LoVo (cell line): ENCODE data around the gene TSPAN2.

Source experiments
- DNase-seq: peaks from one replicate; pipeline ENCODE4 v3.0.0-alpha.2; 2016; ENCODE audit warnings: low spot score

TSPAN2 gene

GRCh38 chr1:115074839-115075534 is 14.3 kb downstream of the TSPAN2 start:
- no peak for DNase-seq

DNA sequence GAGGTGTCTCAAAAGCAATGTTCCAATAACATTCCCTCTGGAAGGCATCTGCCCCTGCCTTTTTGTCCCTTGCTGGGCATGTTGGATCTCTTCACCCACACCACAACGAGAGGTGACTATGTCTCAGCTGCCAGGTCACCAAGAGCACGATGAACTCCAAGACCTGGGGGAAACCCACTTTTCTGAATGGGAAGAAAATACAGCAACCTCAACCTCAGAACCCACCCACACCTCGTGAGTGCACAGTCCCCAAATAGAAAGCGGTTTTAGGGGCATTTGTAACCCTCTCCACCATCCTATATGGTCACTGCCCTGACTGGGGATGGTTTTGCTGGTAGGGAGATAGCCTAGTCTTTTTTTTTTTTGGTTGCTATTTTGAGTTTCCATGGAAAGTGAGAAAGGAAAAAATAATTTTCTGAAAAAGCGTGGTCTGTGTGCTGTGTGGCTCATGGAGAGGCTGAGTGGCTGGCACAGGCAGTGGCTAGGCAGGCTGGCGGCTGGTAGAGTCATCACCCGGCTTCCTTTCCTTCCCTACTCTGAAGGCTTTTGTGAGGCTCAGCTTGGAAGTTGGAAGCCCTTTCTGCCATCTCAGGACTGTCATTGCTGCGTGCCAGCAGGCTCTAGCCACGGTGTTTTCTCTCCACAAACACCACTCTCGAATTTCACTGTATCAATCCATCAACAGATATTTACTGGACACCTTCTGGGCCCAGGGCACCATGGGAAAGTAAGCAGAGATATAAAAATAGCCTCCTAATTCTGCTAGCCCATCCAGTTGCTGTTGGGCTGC is 15.8 kb downstream of the TSPAN2 start:
- DNase-seq = no peak

DNA sequence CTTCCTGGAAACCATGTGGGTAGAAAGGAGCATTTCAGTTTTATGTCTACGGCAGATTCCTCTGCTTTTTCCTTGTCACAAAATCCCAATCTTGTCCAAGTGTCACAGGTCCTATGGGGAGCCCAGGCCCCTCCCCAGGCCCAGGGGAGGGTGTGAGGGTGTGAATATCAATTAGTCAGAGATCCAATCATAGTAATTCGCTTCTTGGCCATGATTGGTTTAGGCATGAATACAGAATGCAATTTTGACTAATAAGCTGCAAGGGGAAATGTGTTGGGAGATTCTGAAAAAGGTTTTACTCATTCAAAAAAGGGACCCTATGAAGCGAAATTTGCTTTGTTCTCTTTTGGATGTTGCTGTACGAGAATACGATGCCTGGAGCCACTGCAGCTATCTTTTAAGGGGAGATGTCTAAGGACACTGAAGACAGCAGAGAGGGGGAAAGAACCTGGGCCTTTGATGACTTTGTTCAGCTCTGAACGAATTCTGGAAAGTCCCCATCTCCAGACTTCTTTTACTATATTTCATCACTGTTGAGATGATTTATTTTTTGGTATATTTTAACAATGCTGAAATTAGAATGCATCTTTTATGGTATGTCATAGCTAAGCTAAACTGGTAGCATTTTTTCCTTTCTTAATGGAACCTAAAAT is 18.2 kb downstream of the TSPAN2 start:
- no peak for DNase-seq

DNA sequence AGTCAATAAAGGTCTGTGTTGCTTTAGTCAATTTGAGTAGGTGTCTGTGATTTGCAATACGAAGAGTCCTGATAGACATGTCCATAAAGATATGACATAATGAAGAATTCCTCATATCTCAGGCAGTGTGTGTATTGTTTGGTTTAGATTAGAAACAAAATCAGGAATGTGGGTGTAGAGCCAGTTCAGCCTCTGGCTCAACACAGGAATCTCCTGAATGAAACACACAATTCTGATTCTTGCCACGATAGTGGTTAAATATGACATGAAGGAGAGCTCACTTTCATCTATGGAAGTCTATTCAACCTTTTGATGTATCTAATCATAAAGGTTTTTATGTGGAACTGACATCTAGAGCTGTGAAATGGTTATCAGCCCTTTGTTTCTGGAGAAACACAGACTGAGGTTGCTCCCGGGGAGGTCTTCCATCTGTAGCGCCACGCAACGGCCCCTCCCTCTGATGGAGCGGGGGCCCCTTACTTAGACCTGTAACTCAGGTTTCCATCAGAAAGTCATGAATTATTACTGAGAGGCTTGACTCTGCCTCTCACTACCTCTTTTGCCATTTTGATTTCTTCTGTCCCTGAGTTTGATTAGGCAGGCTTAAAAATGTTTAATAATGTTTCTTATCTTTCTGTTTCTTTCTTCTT is 19.5 kb downstream of the TSPAN2 start:
- peak; percentile 20 for DNase-seq

GRCh38 chr1:115068826-115069585 is 20.3 kb downstream of the TSPAN2 start:
- peak; percentile 57 for DNase-seq

- DNase-seq = peak; percentile 64
Observed at GRCh38 chr1:115067161-115067859, 22.0 kb downstream of the TSPAN2 start.

DNA sequence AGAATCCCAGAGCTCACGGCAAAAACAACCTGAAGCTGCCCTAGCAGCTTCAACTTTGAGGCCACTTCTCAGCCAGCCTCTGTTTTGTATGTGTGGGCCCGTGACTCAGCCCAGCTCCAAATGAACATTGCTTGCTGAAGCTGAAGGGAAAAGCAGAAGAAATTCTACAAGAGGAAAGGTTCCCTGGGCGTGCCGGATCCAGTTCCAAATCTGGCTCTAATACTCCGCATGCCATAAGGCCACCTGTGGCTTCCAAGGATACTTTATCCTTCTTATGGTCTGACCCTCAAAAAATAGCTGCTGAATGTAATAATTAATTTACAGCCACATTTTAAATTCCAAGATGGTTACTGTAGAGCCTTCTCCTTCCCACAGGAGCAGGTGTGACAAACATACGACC is 24.3 kb downstream of the TSPAN2 start:
- DNase-seq = peak; percentile 15

- no peak for DNase-seq
Observed at GRCh38 chr1:115064461-115064860, 24.8 kb downstream of the TSPAN2 start.

DNA sequence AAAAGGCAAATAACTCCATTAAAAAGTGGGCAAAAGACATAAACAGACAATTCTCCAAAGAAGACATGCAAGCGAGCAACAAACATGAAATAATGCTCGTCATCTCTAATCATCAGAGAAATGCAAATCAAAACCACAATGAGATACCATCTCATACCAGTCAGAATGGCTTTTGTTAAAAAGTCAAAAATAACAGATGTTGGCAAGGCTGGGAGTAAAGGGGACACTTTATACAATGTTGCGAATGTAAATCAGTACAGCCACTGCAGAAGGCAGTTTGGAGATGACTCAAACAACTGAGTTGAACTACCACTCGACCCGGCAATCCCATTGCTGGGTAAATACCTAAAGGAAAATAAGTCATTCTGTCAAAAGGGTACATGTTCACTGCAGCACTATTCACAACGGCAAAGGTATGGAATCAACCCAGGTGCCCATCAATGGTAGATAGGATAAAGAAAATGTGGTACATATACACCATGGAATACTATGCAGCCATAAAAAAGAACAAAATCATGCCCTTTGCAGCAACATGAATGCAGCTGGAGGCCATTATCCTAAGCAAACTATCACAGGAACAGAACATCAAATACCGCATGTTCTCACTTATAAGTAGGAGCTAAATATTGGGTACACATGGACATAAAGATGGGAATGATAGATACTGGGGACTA is 25.9 kb downstream of the TSPAN2 start:
- no peak for DNase-seq

DNA sequence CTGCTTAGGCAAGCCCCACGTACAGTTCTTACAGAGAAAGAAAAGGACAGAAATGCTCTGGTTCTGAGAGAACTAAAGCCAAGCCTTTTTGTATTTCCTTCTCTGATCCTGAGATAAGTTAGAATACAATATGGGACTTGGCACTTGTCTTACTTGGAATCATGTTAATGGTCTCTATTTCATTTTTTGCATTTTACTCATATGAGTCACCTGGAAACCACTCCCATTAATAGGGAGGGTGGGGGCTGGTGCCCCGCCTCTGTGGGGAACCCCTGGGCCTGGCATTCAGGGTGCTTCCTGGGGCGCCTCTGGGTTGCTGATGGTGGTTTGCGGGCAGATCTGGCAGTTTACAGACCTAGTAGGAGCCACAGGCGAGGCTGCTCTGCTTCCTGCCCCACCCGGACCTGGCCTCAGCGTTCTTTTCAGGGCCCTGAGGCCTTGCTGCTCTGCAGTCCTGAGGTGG is 26.7 kb downstream of the TSPAN2 start:
- DNase-seq = peak; percentile 89

- no peak for DNase-seq
Observed at GRCh38 chr1:115060501-115060900, 28.8 kb downstream of the TSPAN2 start.

DNA sequence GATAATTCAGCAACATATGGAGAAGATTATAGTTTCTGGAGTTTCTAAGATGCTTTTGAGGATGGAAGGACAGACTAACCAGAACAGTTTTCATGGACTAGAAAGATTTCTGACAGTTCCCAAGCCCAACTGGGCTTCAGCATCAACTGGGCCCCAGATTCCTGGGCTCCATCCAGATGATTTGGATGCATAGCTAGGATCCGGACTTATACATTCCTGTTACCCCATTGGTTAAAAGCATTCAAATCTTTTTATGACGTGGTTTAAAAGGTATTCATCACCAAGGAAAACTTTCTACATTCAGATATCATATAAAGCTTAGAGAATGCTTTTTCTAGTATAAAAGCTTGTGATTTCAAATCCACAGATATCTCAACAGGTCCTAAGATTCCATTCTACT is 30.0 kb downstream of the TSPAN2 start:
- DNase-seq = no peak

- no peak for DNase-seq
Observed at GRCh38 chr1:115057661-115058254, 31.5 kb downstream of the TSPAN2 start.

DNA sequence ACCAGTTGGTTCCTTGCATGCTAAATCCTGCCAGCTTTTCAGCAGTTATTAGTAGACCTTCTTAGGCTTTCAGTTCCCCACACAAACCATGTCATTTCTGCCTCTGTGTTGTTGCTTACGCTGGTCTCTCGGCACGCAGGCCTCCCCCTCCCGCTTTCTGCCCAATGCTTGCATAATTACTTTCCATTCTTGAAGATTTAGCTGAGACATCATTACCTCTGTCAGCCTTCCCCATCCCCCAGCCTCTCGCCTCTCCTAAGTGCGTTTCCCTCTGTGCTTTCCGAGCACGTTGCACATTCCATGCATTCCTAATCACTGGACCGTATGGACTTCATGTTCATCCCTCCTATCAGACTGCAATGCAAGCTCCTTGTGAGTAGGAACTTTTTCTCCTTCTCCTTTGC is 32.9 kb downstream of the TSPAN2 start:
- no peak for DNase-seq

DNA sequence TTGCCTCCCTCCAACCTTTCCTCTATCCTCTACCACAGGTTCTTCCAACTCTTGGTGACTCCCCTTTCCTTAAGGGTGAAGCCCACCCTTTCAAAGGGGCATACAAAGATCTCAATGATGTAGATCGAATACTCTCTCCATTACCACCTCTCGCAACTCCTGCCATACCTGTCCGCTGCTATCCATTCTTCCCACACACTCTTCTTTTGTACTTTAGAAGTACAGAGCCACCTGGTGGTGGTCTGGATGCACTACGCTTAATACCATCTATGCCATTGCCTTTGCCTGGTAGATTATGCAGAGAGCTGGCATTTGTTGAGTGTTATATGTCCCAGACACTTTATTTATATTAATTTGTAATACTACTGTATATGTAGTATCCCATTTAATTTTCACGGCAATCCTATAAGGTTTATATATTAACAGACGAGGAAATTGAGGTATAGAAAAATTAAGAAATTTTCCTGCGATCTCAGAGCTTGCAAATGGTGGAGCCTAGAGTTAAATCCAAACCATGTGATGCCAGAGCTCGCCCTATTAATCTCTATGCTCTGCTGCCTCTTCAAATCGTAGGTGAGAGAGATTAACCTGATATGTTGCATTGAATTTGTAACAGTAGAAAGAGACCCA is 36.7 kb downstream of the TSPAN2 start:
- peak; percentile 73 for DNase-seq

DNA sequence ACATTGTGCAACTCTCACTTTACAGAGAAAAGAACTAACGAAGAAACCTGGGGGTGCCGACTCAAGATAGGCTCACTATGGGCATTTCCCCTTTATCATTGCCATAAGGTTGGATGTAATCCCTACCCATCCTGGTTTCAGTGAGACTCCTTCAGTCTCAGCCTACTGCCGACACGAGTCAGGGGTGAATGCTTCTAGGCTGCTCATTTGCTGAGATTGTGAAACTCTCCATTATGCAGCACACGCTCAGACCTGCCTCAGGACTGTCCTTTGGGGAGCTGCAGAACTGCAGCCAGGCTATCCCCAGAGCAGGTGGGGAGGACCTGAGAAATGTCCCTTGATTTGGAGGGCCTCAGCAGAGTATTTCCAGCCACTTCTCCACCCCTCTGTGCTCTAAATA is 37.5 kb downstream of the TSPAN2 start:
- no peak for DNase-seq

GRCh38 chr1:115046751-115047150 is 42.6 kb downstream of the TSPAN2 start:
- no peak for DNase-seq

- peak; percentile 10 for DNase-seq
Observed at GRCh38 chr1:115041654-115042053, 47.6 kb downstream of the TSPAN2 start.

DNA sequence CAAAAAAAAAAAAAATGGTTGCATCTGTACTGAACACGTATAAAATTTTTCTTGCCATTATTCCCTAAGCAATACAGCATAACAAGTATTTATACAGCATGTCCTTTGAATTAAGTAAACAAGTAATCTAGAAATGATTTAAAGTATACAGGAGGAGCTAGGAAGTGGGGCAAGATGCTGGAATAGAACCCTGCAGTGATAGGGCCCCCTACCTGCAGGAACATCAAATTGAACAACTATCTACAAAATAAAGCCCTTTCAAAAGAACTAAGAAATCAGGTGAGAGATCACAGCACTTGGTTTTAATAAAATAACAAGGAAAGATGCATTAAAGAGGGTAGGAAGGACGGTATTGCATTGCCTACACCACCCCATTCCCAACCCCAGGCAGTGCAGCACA is 48.8 kb downstream of the TSPAN2 start:
- DNase-seq = no peak
